ENCODE results near the gene ZFP62.

The ZFP62 gene

GRCh38 chr5:180816608-180817534, 44.2 kb downstream of the ZFP62 start:
- Histone ChIP-seq H3K27me3 (ENCODE audit: low read depth, low read length) (no peaks in the 10 kb centered on the region), H3K4me1 (ENCODE audit: control insufficient read depth in 1 of 2, insufficient read depth in 2 of 2, low read length in 2 of 2) (peaks cover 5 to 6% of the 10 kb centered on the region in 2 donors), H3K36me3 (ENCODE audit: control insufficient read depth in 1 of 2, insufficient read depth in 2 of 2, low read length in 2 of 2) (no peaks in the 10 kb centered on the region), H3K27ac (ENCODE audit: low read length) (peak overlapping the region; percentile 76), H3K4me3 (ENCODE audit: low read depth in 1 of 2, low read length in 2 of 2) (no peak overlapping the region), H3K9me3 (ENCODE audit: control insufficient read depth in 1 of 2, low read length in 2 of 2) (no peaks in the 10 kb centered on the region)

GRCh38 chr5:180815293-180815917, 45.7 kb downstream of the ZFP62 start:
- Histone ChIP-seq H3K9me3 (ENCODE audit: control insufficient read depth in 1 of 2, low read length in 2 of 2) (no peaks in the 10 kb centered on the region), H3K4me1 (ENCODE audit: control insufficient read depth in 1 of 2, insufficient read depth in 2 of 2, low read length in 2 of 2) (peaks cover 11 to 13% of the 10 kb centered on the region in 2 donors), H3K36me3 (ENCODE audit: control insufficient read depth in 1 of 2, insufficient read depth in 2 of 2, low read length in 2 of 2) (no peaks in the 10 kb centered on the region), H3K4me3 (ENCODE audit: low read depth in 1 of 2, low read length in 2 of 2) (peak overlapping the region; percentile 3 to 45), H3K27ac (ENCODE audit: low read length) (peak overlapping the region; percentile 40), H3K27me3 (ENCODE audit: low read depth, low read length) (no peaks in the 10 kb centered on the region)

DNA sequence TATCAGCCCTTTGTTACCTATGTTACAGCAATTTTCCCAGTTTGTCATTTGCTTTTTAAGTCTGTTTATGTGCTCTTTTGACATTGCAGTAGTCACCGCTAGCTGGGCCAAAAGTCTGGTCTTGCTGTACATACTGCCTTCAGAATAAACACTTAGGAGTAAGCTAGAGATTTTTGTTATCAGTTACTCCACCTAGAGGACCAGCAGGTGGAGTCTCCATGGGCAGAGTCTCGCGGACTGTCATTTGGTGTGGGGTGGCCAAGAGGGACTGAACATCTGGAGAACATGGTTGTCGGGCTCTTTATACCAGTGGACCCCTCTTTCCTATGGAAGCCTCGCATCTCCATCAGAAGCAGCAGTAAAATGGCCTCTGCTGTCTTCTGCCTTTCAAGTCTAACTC, 47.7 kb downstream of the ZFP62 start:
- peak overlapping the region; percentile 6 to 37 for H3K4me3 ChIP-seq (ENCODE audit: low read depth in 1 of 2, low read length in 2 of 2)
- peaks cover 16 to 20% of the 10 kb centered on the region in 2 donors for H3K4me1 ChIP-seq (ENCODE audit: control insufficient read depth in 1 of 2, insufficient read depth in 2 of 2, low read length in 2 of 2)
- no peaks in the 10 kb centered on the region for H3K9me3 ChIP-seq (ENCODE audit: control insufficient read depth in 1 of 2, low read length in 2 of 2)
- H3K27me3 ChIP-seq (ENCODE audit: low read depth, low read length) = no peaks in the 10 kb centered on the region
- no peaks in the 10 kb centered on the region for H3K36me3 ChIP-seq (ENCODE audit: control insufficient read depth in 1 of 2, insufficient read depth in 2 of 2, low read length in 2 of 2)
- peak overlapping the region; percentile 72 for H3K27ac ChIP-seq (ENCODE audit: low read length)

DNA sequence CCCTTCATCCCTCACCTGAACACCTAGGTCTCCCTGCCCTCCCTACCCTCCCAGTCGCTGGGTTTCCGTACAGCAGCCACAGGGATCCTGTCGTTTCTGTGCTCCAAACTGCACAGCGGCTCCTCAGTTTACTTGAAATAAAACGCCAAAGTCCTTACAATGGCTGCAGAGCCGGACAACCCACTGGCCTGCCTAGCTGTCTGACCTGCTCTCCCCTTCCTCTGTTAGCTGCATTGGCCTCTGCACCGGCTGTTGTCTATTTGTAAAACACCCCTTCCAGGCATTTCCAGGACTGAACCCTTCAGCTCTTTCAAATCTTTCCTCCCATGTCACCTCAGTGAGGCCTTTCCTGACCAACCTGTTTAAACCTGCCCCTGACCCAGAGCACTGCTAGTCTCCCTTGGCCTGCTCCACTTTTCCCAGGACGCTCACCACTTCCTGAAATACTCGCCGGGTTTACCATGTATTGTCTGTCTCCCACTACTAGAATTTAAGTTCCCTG, 49.4 kb downstream of the ZFP62 start:
- H3K27ac ChIP-seq (ENCODE audit: low read length) = peak overlapping the region; percentile 98
- H3K27me3 ChIP-seq (ENCODE audit: low read depth, low read length) = no peaks in the 10 kb centered on the region
- peaks cover 31 to 38% of the 10 kb centered on the region in 2 donors for H3K4me1 ChIP-seq (ENCODE audit: control insufficient read depth in 1 of 2, insufficient read depth in 2 of 2, low read length in 2 of 2)
- no peaks in the 10 kb centered on the region for H3K9me3 ChIP-seq (ENCODE audit: control insufficient read depth in 1 of 2, low read length in 2 of 2)
- peaks cover 0 to 6% of the 10 kb centered on the region in 2 donors for H3K36me3 ChIP-seq (ENCODE audit: control insufficient read depth in 1 of 2, insufficient read depth in 2 of 2, low read length in 2 of 2)
- peak overlapping the region; percentile 77 to 86 for H3K4me3 ChIP-seq (ENCODE audit: low read depth in 1 of 2, low read length in 2 of 2)

DNA sequence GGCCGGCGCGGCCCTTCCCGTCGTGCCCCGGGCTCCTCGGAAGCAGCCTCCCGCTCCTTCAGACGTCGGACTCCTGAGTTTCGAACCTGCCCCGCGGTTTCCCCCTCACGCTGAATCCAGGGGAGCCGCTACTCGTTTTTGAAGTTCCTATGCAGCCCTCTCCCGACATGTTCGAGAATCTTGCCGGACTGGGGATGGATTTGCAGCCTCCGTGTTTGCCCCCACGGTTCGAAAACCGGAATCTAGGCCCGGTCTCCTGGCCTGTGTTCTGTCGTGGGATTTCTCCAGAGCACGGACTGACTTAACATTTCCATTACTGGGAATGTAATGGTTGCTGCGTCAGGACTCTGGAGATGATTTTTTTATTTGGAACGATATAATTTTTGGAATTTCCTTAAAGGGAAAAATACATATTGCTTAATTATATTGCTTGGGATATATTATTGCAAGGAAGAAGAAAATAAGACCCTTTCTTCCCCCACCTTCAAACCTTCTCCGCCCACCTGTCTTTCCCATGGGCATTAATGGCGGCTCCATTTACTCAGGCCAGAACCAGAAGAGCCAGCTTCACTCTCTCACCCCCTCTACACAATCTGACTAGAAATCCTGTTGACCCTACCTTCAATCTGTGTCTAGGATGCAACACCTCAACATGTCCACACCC, 50.0 kb downstream of the ZFP62 start:
- Histone ChIP-seq H3K36me3 (ENCODE audit: control insufficient read depth in 1 of 2, insufficient read depth in 2 of 2, low read length in 2 of 2) (peaks cover 0 to 6% of the 10 kb centered on the region in 2 donors), H3K9me3 (ENCODE audit: control insufficient read depth in 1 of 2, low read length in 2 of 2) (no peaks in the 10 kb centered on the region), H3K4me1 (ENCODE audit: control insufficient read depth in 1 of 2, insufficient read depth in 2 of 2, low read length in 2 of 2) (peaks cover 36 to 43% of the 10 kb centered on the region in 2 donors), H3K27ac (ENCODE audit: low read length) (peak overlapping the region; percentile 98), H3K27me3 (ENCODE audit: low read depth, low read length) (no peaks in the 10 kb centered on the region), H3K4me3 (ENCODE audit: low read depth in 1 of 2, low read length in 2 of 2) (peak overlapping the region; percentile 77 to 86)

DNA sequence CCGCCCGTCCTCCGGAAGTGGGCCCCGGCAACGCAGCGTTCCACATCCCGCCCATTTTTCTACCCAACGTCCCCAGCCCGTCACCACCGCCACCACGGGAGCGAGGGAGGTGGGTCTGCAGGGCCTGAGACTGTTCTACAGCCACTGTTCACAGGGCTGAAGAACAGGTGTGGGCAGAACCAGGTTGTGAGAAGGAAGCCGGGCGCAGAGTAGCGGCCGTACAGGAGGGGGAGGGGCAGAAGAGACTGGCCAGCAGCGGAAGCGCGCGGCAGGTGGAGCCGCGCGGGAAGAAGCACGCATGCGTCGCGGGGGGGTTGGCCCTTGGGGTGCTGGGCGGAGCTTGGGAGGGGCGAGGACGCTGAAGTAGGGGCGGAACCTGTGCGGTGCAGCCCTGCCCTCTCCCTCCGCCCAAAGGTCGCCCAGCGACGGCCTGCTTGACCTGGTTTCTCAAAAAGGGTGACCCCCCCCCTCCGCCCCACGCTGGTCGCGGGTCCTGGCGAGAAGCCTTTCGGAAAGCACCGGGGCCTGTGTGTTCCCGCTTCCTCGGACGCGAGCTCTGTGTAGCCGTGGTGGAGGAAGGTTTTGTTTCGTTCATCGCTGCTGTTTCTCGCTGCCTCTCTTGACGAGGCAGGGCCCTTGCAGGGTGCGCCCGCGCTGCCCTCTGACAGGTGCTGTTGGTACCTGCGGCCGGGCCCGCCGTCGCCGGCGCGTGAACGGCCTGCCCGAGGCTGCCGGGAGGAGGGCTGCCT, 50.7 kb downstream of the ZFP62 start:
- Histone ChIP-seq H3K27me3 (ENCODE audit: low read depth, low read length) (no peaks in the 10 kb centered on the region), H3K27ac (ENCODE audit: low read length) (peak overlapping the region; percentile 98), H3K36me3 (ENCODE audit: control insufficient read depth in 1 of 2, insufficient read depth in 2 of 2, low read length in 2 of 2) (peaks cover 0 to 6% of the 10 kb centered on the region in 2 donors), H3K9me3 (ENCODE audit: control insufficient read depth in 1 of 2, low read length in 2 of 2) (no peaks in the 10 kb centered on the region), H3K4me3 (ENCODE audit: low read depth in 1 of 2, low read length in 2 of 2) (peak overlapping the region; percentile 77 to 86), H3K4me1 (ENCODE audit: control insufficient read depth in 1 of 2, insufficient read depth in 2 of 2, low read length in 2 of 2) (peaks cover 36 to 46% of the 10 kb centered on the region in 2 donors)

DNA sequence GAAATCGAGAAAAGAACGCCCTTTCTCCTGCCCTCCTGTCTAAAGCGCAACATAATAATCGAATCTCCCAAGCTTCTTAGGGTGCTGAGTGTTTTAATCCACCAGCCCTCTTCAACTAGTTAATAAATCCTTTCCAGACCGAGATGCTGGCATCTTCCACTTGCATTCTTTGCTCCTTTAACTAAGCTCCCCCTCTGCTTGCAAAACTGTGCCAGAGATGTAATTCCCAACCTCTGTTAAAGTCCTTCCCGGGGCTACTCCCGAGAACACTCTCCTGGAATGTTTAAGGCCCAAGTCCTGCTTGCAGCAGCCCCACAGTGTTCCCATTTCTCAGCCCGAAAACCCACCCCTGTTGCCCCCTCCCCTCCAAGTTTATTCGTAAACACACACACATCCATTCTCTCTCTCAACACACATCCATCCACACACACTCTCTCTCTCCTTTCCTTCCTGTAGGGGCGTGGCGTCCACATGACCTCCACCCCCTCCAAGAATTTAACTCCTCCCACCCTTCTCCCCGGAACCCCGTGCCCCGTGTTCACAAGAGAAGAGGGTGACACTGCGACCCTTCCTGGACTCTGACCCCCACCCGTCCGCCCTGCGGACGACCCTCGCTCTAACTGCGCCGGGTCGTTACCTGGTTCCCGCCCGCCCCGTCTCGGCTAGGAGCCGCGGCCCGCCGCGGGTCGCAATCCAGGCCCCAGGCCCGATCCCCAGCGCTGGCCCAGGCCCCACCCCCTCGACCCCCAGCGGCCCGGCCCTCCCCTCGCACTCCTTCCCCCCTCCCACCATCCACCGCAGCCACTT, 51.5 kb downstream of the ZFP62 start:
- Histone ChIP-seq H3K4me1 (ENCODE audit: control insufficient read depth in 1 of 2, insufficient read depth in 2 of 2, low read length in 2 of 2) (peaks cover 38 to 41% of the 10 kb centered on the region in 2 donors), H3K27me3 (ENCODE audit: low read depth, low read length) (no peaks in the 10 kb centered on the region), H3K9me3 (ENCODE audit: control insufficient read depth in 1 of 2, low read length in 2 of 2) (no peaks in the 10 kb centered on the region), H3K36me3 (ENCODE audit: control insufficient read depth in 1 of 2, insufficient read depth in 2 of 2, low read length in 2 of 2) (peaks cover 0 to 6% of the 10 kb centered on the region in 2 donors), H3K4me3 (ENCODE audit: low read depth in 1 of 2, low read length in 2 of 2) (peak overlapping the region; percentile 77 to 86), H3K27ac (ENCODE audit: low read length) (peak overlapping the region; percentile 98)

- Histone ChIP-seq H3K4me3 (ENCODE audit: low read depth in 1 of 2, low read length in 2 of 2) (peak overlapping the region; percentile 77 to 86), H3K36me3 (ENCODE audit: control insufficient read depth in 1 of 2, insufficient read depth in 2 of 2, low read length in 2 of 2) (peaks cover 0 to 6% of the 10 kb centered on the region in 2 donors), H3K27ac (ENCODE audit: low read length) (peak overlapping the region; percentile 98), H3K27me3 (ENCODE audit: low read depth, low read length) (no peaks in the 10 kb centered on the region), H3K4me1 (ENCODE audit: control insufficient read depth in 1 of 2, insufficient read depth in 2 of 2, low read length in 2 of 2) (peaks cover 45 to 52% of the 10 kb centered on the region in 2 donors), H3K9me3 (ENCODE audit: control insufficient read depth in 1 of 2, low read length in 2 of 2) (no peaks in the 10 kb centered on the region)
Measured at GRCh38 chr5:180808461-180809000, 52.5 kb downstream of the ZFP62 start.

- H3K9me3 ChIP-seq (ENCODE audit: control insufficient read depth in 1 of 2, low read length in 2 of 2) = no peaks in the 10 kb centered on the region
- peak overlapping the region; percentile 77 to 86 for H3K4me3 ChIP-seq (ENCODE audit: low read depth in 1 of 2, low read length in 2 of 2)
- H3K36me3 ChIP-seq (ENCODE audit: control insufficient read depth in 1 of 2, insufficient read depth in 2 of 2, low read length in 2 of 2) = peaks cover 0 to 6% of the 10 kb centered on the region in 2 donors
- H3K4me1 ChIP-seq (ENCODE audit: control insufficient read depth in 1 of 2, insufficient read depth in 2 of 2, low read length in 2 of 2) = peaks cover 45 to 52% of the 10 kb centered on the region in 2 donors
- peak overlapping the region; percentile 98 for H3K27ac ChIP-seq (ENCODE audit: low read length)
- H3K27me3 ChIP-seq (ENCODE audit: low read depth, low read length) = no peaks in the 10 kb centered on the region
Measured at GRCh38 chr5:180807654-180808414, 53.2 kb downstream of the ZFP62 start.

Measured in muscle layer of duodenum (tissue), 2 donors.